Mammary epithelial cell (primary cell): ENCODE results near the gene RHOD.

ENCODE experiments used
- CTCF ChIP-seq, 2 donors: IDR thresholded peaks in 1 of 2; conservative IDR thresholded peaks in 1 of 2; 2 replicates each; pipeline ENCODE4 v1.5.1; 2011 to 2012; ENCODE audit warnings: inconsistent platforms in 2 of 2, low read length in 2 of 2, mild to moderate bottlenecking in 2 of 2, control low read depth in 1 of 2, low read depth in 1 of 2; ENCODE audit not compliant: insufficient read depth in 1 of 2; ENCODE audit errors: extremely low read depth in 1 of 2
- EZH2 ChIP-seq: IDR thresholded peaks from 2 replicates; pipeline ENCODE4 v1.6.1; 2012; ENCODE audit warnings: low read length, inconsistent platforms, borderline replicate concordance

- TF ChIP-seq CTCF (conservative IDR thresholded peaks at IDR 0.05 in 1 of 2, IDR thresholded peaks at IDR 0.05 in 1 of 2; ENCODE audit: extremely low read depth in 1 of 2, insufficient read depth in 1 of 2, low read depth in 1 of 2, low read length in 2 of 2) (no peak), EZH2 (no peak)
Observed at GRCh38 chr11:67056267-67057204, at the start of gene RHOD.
